Liver (tissue), 9 donors: Measurements from ENCODE around the gene SOHLH1. TPM values are rescaled to one million over a fixed set of nuclear protein-coding genes. Genes with fewer than 3 reads are reported as not detected.

ENCODE experiments used
- DNase-seq: peaks from one replicate; pipeline ENCODE4 v3.0.0-alpha.2; 2017; ENCODE audit warnings: low spot score
- H3K27ac ChIP-seq, 2 donors: one replicate each; pipeline ENCODE4 v1.7.0; 2013; ENCODE audit warnings: inconsistent platforms in 2 of 2, low read length in 2 of 2, control low read depth in 1 of 2, low read depth in 1 of 2, mild to moderate bottlenecking in 1 of 2
- H3K27me3 ChIP-seq, 4 donors: one replicate each; pipeline versions ENCODE4 v1.6.1 to v1.7.0; 2013; ENCODE audit warnings: low read length in 3 of 4, inconsistent platforms in 1 of 4, mild to moderate bottlenecking in 1 of 4, moderate library complexity in 1 of 4; ENCODE audit not compliant: control insufficient read depth in 4 of 4, insufficient read depth in 4 of 4
- H3K36me3 ChIP-seq, 4 donors: one replicate each; pipeline versions ENCODE4 v1.6.1 to v1.7.0; 2013; ENCODE audit warnings: low read length in 3 of 4, mild to moderate bottlenecking in 3 of 4, low read depth in 1 of 4, moderate library complexity in 1 of 4; ENCODE audit not compliant: control insufficient read depth in 4 of 4, insufficient read depth in 3 of 4
- H3K4me1 ChIP-seq, 4 donors: one replicate each; pipeline versions ENCODE4 v1.6.1 to v1.7.0; 2013; ENCODE audit warnings: low read length in 3 of 4, mild to moderate bottlenecking in 3 of 4, moderate library complexity in 1 of 4; ENCODE audit not compliant: control insufficient read depth in 4 of 4, insufficient read depth in 4 of 4
- H3K4me3 ChIP-seq, 3 donors: one replicate each; pipeline versions ENCODE4 v1.6.1 to v1.7.0; 2013; ENCODE audit warnings: low read length in 3 of 3, control low read depth in 1 of 3, low read depth in 1 of 3, mild to moderate bottlenecking in 1 of 3
- H3K9ac ChIP-seq, 2 donors: one replicate each; pipeline ENCODE4 v1.7.0; 2013; ENCODE audit warnings: low read length in 2 of 2, mild to moderate bottlenecking in 2 of 2, moderate library complexity in 2 of 2, control low read depth in 1 of 2, low read depth in 1 of 2
- H3K9me3 ChIP-seq, 4 donors: one replicate each; pipeline versions ENCODE4 v1.6.1 to v1.7.0; 2013; ENCODE audit warnings: low read length in 3 of 4; ENCODE audit not compliant: control insufficient read depth in 4 of 4
- EGR1 ChIP-seq, 2 donors: IDR thresholded peaks; 2 replicates each; pipeline ENCODE4 v1.6.1; 2016 to 2018; ENCODE audit warnings: antibody characterized with exemption in 2 of 2, low read depth in 2 of 2
- FOXA1 ChIP-seq: IDR thresholded peaks from 2 replicates; pipeline ENCODE4 v1.6.1; 2016; ENCODE audit warnings: antibody characterized with exemption
- FOXA2 ChIP-seq: IDR thresholded peaks from 2 replicates; pipeline ENCODE4 v1.6.1; 2016; ENCODE audit warnings: antibody characterized with exemption
- GABPA ChIP-seq, 2 donors: IDR thresholded peaks in 1 of 2; conservative IDR thresholded peaks in 1 of 2; 2 replicates each; pipeline ENCODE4 v1.6.1; 2016; ENCODE audit warnings: antibody characterized with exemption in 2 of 2, mild to moderate bottlenecking in 1 of 2, moderate library complexity in 1 of 2
- HNF4A ChIP-seq, 2 donors: conservative IDR thresholded peaks; 2 replicates each; pipeline ENCODE4 v1.6.1; 2016; ENCODE audit warnings: antibody characterized with exemption in 2 of 2, mild to moderate bottlenecking in 2 of 2
- HNF4G ChIP-seq: IDR thresholded peaks from 2 replicates; pipeline ENCODE4 v1.6.1; 2016; ENCODE audit warnings: antibody characterized with exemption
- JUND ChIP-seq, 2 donors: IDR thresholded peaks; 2 replicates each; pipeline ENCODE4 v1.6.1; 2016; ENCODE audit warnings: antibody characterized with exemption in 2 of 2
- NR2F2 ChIP-seq: IDR thresholded peaks from 2 replicates; pipeline ENCODE4 v1.6.1; 2016; ENCODE audit warnings: antibody characterized with exemption
- RAD21 ChIP-seq, 2 donors: IDR thresholded peaks; 2 replicates each; pipeline ENCODE4 v1.6.1; 2016; ENCODE audit warnings: antibody characterized with exemption in 2 of 2, mild to moderate bottlenecking in 2 of 2
- RXRA ChIP-seq, 2 donors: IDR thresholded peaks; 2 replicates each; pipeline ENCODE4 v1.6.1; 2017 to 2018; ENCODE audit warnings: antibody characterized with exemption in 2 of 2, mild to moderate bottlenecking in 1 of 2
- SP1 ChIP-seq: IDR thresholded peaks from 2 replicates; pipeline ENCODE4 v1.6.1; 2018; ENCODE audit warnings: antibody characterized with exemption, mild to moderate bottlenecking
- TAF1 ChIP-seq: conservative IDR thresholded peaks from 2 replicates; pipeline ENCODE4 v1.6.1; 2016; ENCODE audit warnings: antibody characterized with exemption, mild to moderate bottlenecking
- YY1 ChIP-seq: IDR thresholded peaks from 2 replicates; pipeline ENCODE4 v1.6.1; 2016; ENCODE audit warnings: antibody characterized with exemption, mild to moderate bottlenecking
- WGBS: extraction: QIAGEN DNeasy Blood & Tissue Kit; methylation state at CpG from one replicate; pipeline ENCODE4 v1.1.7; 2013; 5-methylcytosine and 5-hydroxymethylcytosine counted together
- polyA plus RNA-seq, 2 donors: library from polyadenylated mRNA; stranded (reverse) in 1 of 2; unstranded in 1 of 2; fragments of 200-250 nt in 1 of 2; fragments of >200 nt in 1 of 2; fragmentation: Nextera tagmentation in 1 of 2; extraction: Ambion mirVana in 1 of 2; gene quantifications; one replicate each; pipeline versions ENCODE4 v1.2.1 to v1.2.3, GENCODE V29; 2013 to 2015
- total RNA-seq, 2 donors: library from RNA; depleted of rRNA; stranded (reverse); fragments of >200 nt; gene quantifications; one replicate each; pipeline ENCODE4 v1.2.3, GENCODE V29; 2014
- TF ChIP-seq, protein P1 (sequence below): fragments of 150-350 bp; IDR thresholded peaks from 2 replicates; pipeline ENCODE4 v1.5.1; 2017; ENCODE audit warnings: improper control_type of control experiment, low read depth, low read length; ENCODE audit not compliant: missing input control
- TF ChIP-seq, protein P2 (sequence below): IDR thresholded peaks from 2 replicates; pipeline ENCODE4 v1.6.1; 2016; ENCODE audit warnings: antibody characterized with exemption
- TF ChIP-seq, protein P3 (sequence below): IDR thresholded peaks from 2 replicates; pipeline ENCODE4 v1.6.1; 2016; ENCODE audit warnings: antibody characterized with exemption
- TF ChIP-seq, protein P4 (sequence below): IDR thresholded peaks from 2 replicates; pipeline ENCODE4 v1.6.1; 2016; ENCODE audit warnings: antibody characterized with exemption, mild to moderate bottlenecking
- TF ChIP-seq, protein P5 (sequence below): IDR thresholded peaks from 2 replicates; pipeline ENCODE4 v1.6.1; 2016; ENCODE audit warnings: antibody characterized with exemption
- donor health status: healthy.
- donor health status: healthy.
- donor health status: healthy.
- donor health status: healthy.
- donor health status: healthy.

The SOHLH1 gene
- total and polyA plus RNA-seq, 4 donors = not detected

DNA sequence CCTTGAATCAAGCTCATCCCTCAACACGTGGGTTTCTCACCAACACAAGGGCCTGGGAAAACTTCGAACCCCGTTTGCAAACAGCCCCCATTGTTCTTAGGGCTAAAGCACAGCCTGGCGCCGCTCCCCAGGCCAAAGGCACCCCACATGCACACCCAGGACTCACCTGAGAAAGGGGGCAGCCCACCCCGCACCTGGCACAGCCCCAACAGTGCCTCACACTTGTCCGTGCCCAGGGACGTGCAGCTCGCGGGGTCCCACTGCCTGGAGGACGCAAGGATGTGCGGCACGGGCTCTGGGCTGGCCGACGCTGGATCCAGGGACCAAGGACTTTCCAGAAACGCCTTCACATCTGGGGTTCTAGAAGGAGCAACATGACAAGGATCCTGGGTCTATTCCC lies 2.8 kb downstream of the SOHLH1 start:
- H3K9ac ChIP-seq = no peak overlapping the region
- no peak overlapping the region for H3K27ac ChIP-seq
- H3K9me3 ChIP-seq = no peaks in the 10 kb centered on the region
- H3K4me1 ChIP-seq = no peaks in the 10 kb centered on the region
- no peaks in the 10 kb centered on the region for H3K36me3 ChIP-seq
- peaks cover 0 to 5% (median 1%) of the 10 kb centered on the region in 4 donors for H3K27me3 ChIP-seq
- no peak overlapping the region for H3K4me3 ChIP-seq
- 67% methylated on average over 16 of the region's 16 CpGs for whole genome bisulfite sequencing
- TF ChIP-seq TAF1 (no peak), GABPA (IDR thresholded peaks at IDR 0.05 in 1 of 2, conservative IDR thresholded peaks at IDR 0.05 in 1 of 2) (no peak), YY1 (no peak), JUND (IDR thresholded peaks at IDR 0.05) (no peak), FOXA1 (no peak)
- TF ChIP-seq, protein P1, sequence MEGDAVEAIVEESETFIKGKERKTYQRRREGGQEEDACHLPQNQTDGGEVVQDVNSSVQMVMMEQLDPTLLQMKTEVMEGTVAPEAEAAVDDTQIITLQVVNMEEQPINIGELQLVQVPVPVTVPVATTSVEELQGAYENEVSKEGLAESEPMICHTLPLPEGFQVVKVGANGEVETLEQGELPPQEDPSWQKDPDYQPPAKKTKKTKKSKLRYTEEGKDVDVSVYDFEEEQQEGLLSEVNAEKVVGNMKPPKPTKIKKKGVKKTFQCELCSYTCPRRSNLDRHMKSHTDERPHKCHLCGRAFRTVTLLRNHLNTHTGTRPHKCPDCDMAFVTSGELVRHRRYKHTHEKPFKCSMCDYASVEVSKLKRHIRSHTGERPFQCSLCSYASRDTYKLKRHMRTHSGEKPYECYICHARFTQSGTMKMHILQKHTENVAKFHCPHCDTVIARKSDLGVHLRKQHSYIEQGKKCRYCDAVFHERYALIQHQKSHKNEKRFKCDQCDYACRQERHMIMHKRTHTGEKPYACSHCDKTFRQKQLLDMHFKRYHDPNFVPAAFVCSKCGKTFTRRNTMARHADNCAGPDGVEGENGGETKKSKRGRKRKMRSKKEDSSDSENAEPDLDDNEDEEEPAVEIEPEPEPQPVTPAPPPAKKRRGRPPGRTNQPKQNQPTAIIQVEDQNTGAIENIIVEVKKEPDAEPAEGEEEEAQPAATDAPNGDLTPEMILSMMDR = no peak
- TF ChIP-seq, protein P2, sequence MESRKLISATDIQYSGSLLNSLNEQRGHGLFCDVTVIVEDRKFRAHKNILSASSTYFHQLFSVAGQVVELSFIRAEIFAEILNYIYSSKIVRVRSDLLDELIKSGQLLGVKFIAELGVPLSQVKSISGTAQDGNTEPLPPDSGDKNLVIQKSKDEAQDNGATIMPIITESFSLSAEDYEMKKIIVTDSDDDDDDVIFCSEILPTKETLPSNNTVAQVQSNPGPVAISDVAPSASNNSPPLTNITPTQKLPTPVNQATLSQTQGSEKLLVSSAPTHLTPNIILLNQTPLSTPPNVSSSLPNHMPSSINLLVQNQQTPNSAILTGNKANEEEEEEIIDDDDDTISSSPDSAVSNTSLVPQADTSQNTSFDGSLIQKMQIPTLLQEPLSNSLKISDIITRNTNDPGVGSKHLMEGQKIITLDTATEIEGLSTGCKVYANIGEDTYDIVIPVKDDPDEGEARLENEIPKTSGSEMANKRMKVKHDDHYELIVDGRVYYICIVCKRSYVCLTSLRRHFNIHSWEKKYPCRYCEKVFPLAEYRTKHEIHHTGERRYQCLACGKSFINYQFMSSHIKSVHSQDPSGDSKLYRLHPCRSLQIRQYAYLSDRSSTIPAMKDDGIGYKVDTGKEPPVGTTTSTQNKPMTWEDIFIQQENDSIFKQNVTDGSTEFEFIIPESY = no peak
- TF ChIP-seq, protein P3, sequence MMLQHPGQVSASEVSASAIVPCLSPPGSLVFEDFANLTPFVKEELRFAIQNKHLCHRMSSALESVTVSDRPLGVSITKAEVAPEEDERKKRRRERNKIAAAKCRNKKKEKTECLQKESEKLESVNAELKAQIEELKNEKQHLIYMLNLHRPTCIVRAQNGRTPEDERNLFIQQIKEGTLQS = no peak
- no peak for DNase-seq

DNA sequence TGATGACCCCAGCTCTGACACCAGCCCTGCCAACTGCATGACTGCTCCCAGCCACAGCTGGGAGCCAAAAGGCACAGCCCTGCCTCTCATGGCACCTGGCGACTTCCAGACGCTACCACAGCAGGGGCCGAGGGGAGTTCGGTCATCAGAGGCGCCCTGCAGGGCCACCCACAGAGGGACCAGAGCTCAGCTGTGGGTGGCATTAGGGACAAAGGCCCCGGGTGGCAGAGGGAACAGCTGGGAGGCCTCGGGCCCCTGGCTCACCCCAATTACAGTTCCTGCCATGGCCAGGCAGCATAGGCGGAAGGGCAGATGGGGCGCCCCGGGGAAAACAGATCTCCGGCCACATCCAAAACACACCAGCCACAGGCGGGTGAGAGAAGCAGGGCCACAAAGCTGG lies 3.6 kb downstream of the SOHLH1 start:
- DNase-seq = no peak
- H3K4me3 ChIP-seq = no peak overlapping the region
- TF ChIP-seq JUND (IDR thresholded peaks at IDR 0.05) (no peak), GABPA (IDR thresholded peaks at IDR 0.05 in 1 of 2, conservative IDR thresholded peaks at IDR 0.05 in 1 of 2) (no peak), SP1 (no peak), EGR1 (IDR thresholded peaks at IDR 0.05; ENCODE audit: low read depth in 2 of 2) (no peak), FOXA1 (no peak), TAF1 (no peak), HNF4A (conservative IDR thresholded peaks at IDR 0.05) (no peak), HNF4G (no peak), RXRA (IDR thresholded peaks at IDR 0.05) (no peak), YY1 (no peak), NR2F2 (no peak), FOXA2 (no peak), RAD21 (IDR thresholded peaks at IDR 0.05) (no peak)
- TF ChIP-seq, protein P4, sequence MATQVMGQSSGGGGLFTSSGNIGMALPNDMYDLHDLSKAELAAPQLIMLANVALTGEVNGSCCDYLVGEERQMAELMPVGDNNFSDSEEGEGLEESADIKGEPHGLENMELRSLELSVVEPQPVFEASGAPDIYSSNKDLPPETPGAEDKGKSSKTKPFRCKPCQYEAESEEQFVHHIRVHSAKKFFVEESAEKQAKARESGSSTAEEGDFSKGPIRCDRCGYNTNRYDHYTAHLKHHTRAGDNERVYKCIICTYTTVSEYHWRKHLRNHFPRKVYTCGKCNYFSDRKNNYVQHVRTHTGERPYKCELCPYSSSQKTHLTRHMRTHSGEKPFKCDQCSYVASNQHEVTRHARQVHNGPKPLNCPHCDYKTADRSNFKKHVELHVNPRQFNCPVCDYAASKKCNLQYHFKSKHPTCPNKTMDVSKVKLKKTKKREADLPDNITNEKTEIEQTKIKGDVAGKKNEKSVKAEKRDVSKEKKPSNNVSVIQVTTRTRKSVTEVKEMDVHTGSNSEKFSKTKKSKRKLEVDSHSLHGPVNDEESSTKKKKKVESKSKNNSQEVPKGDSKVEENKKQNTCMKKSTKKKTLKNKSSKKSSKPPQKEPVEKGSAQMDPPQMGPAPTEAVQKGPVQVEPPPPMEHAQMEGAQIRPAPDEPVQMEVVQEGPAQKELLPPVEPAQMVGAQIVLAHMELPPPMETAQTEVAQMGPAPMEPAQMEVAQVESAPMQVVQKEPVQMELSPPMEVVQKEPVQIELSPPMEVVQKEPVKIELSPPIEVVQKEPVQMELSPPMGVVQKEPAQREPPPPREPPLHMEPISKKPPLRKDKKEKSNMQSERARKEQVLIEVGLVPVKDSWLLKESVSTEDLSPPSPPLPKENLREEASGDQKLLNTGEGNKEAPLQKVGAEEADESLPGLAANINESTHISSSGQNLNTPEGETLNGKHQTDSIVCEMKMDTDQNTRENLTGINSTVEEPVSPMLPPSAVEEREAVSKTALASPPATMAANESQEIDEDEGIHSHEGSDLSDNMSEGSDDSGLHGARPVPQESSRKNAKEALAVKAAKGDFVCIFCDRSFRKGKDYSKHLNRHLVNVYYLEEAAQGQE = no peak
- TF ChIP-seq, protein P2 = no peak
- TF ChIP-seq, protein P1 = no peak
- TF ChIP-seq, protein P3 = no peak
- TF ChIP-seq, protein P5, sequence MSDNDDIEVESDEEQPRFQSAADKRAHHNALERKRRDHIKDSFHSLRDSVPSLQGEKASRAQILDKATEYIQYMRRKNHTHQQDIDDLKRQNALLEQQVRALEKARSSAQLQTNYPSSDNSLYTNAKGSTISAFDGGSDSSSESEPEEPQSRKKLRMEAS = no peak
- no peaks in the 10 kb centered on the region for H3K4me1 ChIP-seq
- 74% methylated on average over 12 of the region's 12 CpGs for WGBS
- no peaks in the 10 kb centered on the region for H3K36me3 ChIP-seq
- H3K9me3 ChIP-seq = no peaks in the 10 kb centered on the region
- H3K9ac ChIP-seq = no peak overlapping the region
- no peak overlapping the region for H3K27ac ChIP-seq
- H3K27me3 ChIP-seq = peaks cover 0 to 5% (median 1%) of the 10 kb centered on the region in 4 donors
